ENCODE results near the gene MTHFD1L.

Gene MTHFD1L

GRCh38 chr6:151087861-151088598 is 222.5 kb downstream of the MTHFD1L start:
- DNase-seq (ENCODE audit: extremely low read depth, low read depth): no peak
- TF ChIP-seq CTCF (IDR thresholded peaks at IDR 0.05; ENCODE audit: low read depth, low read length, missing control alignments): no peak
- no peak overlapping the region for H3K4me3 ChIP-seq (replicated peaks; ENCODE audit: low read depth, low read length)

- no peak for DNase-seq (ENCODE audit: extremely low read depth, low read depth)
- no peak overlapping the region for H3K4me3 ChIP-seq (replicated peaks; ENCODE audit: low read depth, low read length)
- TF ChIP-seq CTCF (IDR thresholded peaks at IDR 0.05; ENCODE audit: low read depth, low read length, missing control alignments): no peak
Observed at GRCh38 chr6:151088599-151088935, 223.1 kb downstream of the MTHFD1L start.

- DNase-seq (ENCODE audit: extremely low read depth, low read depth): no peak
- no peak overlapping the region for H3K4me3 ChIP-seq (replicated peaks; ENCODE audit: low read depth, low read length)
- TF ChIP-seq CTCF (IDR thresholded peaks at IDR 0.05; ENCODE audit: low read depth, low read length, missing control alignments): no peak
Observed at GRCh38 chr6:151088963-151089362, 223.5 kb downstream of the MTHFD1L start.

DNA sequence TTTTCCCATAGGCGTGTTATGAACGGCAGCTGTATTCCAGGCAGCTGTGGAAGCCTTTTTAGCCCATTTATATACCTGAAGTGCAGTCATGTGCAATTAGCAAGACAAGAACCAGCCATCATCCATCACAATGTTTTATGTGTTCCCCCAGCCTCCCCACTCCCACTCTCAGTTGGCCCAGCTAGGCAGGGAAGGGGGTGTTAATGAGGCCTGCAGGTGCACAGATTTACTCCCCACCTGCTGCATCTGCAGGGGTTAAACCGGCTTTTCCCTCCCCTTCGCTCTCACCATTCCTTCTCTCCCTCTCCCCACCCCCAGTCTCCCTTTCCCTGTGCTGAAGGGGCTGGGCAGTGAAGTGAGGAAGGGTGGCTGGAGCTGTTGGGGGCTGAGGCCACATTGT is 224.5 kb downstream of the MTHFD1L start:
- DNase-seq (ENCODE audit: extremely low read depth, low read depth): no peak
- no peak overlapping the region for H3K4me3 ChIP-seq (replicated peaks; ENCODE audit: low read depth, low read length)
- no peak for TF ChIP-seq CTCF (IDR thresholded peaks at IDR 0.05; ENCODE audit: low read depth, low read length, missing control alignments)

DNA sequence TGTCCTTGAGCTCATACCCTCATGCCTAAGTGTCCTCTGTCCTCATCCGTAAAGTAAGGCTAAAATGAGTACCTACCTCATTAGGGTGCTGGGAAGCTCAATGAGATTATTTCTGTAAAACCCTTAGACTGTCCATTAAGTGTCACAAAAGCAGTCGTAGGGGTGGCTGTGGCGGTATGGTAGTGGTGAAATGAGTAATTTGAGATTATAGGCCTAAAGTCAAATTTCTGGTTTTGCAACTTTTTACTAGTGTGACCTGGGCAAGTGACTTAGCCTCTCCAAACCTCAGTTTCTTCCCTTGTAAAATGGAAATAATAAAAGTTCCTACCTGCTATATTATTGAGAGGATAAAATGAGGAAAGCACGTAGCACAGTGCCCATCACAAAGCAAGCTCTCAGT is 226.1 kb downstream of the MTHFD1L start:
- no peak for DNase-seq (ENCODE audit: extremely low read depth, low read depth)
- TF ChIP-seq CTCF (IDR thresholded peaks at IDR 0.05; ENCODE audit: low read depth, low read length, missing control alignments): no peak
- H3K4me3 ChIP-seq (replicated peaks; ENCODE audit: low read depth, low read length): no peak overlapping the region

- no peak for DNase-seq (ENCODE audit: extremely low read depth, low read depth)
- no peak overlapping the region for H3K4me3 ChIP-seq (replicated peaks; ENCODE audit: low read depth, low read length)
- no peak for TF ChIP-seq CTCF (IDR thresholded peaks at IDR 0.05; ENCODE audit: low read depth, low read length, missing control alignments)
Observed at GRCh38 chr6:151092591-151092990, 227.1 kb downstream of the MTHFD1L start.

DNA sequence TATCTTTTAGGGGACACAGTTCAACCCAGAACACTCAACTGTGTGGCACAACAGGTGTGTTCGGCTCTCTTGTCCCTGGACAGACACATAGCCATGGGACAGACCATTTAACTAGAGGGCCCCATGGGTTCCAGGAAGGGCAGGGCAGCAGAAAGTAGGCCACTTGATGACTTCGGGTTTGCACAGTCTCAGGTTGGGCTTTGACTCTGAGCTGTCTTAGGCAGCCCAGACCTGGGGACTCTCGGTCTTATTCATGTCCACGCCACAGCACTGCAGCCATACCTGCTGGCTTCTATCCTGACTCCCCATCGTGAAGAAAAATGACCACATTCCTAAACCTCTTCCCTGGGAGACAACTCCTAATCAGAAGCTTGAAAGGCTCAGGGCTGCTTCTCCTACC is 228.2 kb downstream of the MTHFD1L start:
- no peak for TF ChIP-seq CTCF (IDR thresholded peaks at IDR 0.05; ENCODE audit: low read depth, low read length, missing control alignments)

More for the DNA sequence above, 228.2 kb downstream of the MTHFD1L start:
- no peak overlapping the region for H3K4me3 ChIP-seq (replicated peaks; ENCODE audit: low read depth, low read length)
- no peak for DNase-seq (ENCODE audit: extremely low read depth, low read depth)
